SH-SY5Y (cell line): ENCODE measurements around the gene KLK6.

ENCODE experiments used
- GATA2 ChIP-seq: IDR thresholded peaks from 2 replicates; pipeline ENCODE4 v1.6.1; 2011; ENCODE audit warnings: mild to moderate bottlenecking, low read depth, low read length
- GATA3 ChIP-seq: IDR thresholded peaks from 2 replicates; pipeline ENCODE4 v1.6.1; 2011; ENCODE audit warnings: low read depth, mild to moderate bottlenecking, low read length, moderate library complexity

DNA sequence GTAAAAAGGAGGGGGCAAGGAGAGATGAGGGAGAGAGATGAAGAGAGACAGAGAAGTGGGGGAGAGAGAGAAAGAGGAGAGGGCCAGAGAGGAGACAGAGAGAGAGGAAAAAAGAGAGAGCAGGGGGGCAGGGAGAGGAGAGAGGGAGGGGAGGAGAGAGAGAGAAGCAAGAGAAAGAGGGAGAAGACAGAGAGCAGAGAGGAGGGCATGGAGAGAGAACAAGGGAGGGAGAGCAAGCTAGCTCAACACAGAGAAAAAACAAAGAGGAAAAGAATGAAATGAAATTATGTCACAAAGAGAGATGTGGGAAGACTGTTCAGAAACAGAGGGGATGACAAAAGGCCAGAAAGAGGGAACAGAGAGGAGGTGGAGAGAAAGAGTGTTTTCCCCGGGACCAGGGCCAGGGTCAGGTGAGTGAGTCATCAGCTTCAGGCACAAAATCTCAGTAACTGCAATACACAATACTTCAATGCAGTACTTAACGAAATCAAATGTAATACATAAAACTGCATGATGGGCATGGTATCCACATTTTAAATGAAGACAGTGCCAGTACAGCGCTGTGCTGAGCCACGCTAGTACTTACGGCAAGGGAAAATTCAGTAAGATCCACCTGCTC is 9.5 kb upstream of the KLK6 start:
- TF ChIP-seq GATA3 (no peak), GATA2 (no peak)
